ENCODE data around the gene HTT-AS. TPM values are rescaled to one million over a fixed set of nuclear protein-coding genes. Genes with fewer than 3 reads are reported as not detected.

HTT-AS gene
- total and polyA plus RNA-seq, 2 of the 8 experiments (the other 6 are each of a cell fraction or from before 2014, with no cell fraction given), result not detected

DNA sequence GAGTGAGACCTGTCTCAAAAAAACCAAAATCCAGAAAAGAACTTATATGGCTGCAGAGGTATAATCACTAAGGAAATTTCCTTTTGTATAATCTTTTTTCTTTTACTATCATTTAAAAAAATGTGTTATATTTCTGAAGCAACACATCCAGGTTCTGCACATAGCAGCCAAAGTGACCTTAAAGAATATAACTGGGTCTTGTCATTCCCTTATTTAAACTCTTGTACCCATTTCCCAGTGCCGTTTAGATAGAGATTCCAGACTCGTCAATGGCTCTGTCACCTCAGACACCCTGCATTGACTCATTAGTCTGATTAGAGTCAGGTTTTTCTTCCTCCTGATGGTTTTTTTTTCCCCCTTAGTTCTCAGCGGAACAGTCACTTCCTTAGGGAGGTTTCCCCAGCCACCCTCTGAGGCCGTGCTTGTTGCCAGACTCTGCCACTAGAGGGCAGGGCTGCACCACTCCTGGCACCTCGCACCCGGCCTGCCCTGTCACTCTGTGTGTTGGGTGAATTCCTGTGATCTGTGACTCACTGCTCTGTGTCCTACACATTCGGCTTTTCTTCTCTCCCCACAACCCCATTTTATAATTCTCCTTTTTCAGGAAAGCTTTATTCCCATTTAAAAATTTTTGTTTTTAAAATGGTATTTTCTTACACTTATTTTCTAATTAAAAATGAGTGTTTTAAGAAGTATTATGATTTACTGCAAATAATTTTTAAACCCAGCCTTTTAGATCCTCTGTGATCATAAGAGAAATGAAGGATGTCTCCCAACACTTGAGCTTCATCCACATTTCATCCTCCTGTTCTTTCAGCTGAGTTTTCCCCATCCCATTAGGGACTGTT is 32.2 kb upstream of the HTT-AS start:
- FAIRE-seq (peak; percentile 73), DNase-seq (ENCODE audit: low read depth in 1 of 2, low spot score in 2 of 2) (peak; percentile 62 to 96)
- H4K5ac ChIP-seq (ENCODE audit: insufficient read length, low read depth, low read length), result no peak overlapping the region
- no peak overlapping the region for H3K23ac ChIP-seq (ENCODE audit: insufficient read length)
- H3K14ac ChIP-seq (ENCODE audit: insufficient read length), result no peak overlapping the region
- H3K4ac ChIP-seq (replicated peaks; ENCODE audit: insufficient read length, low read depth, low read length), result no peak overlapping the region
- H2BK12ac ChIP-seq (ENCODE audit: low read depth, low read length), result no peak overlapping the region
- H2AFZ ChIP-seq (ENCODE audit: low read length), result no peak overlapping the region
- no peak overlapping the region for H3K4me2 ChIP-seq (ENCODE audit: insufficient read depth in 1 of 2, low read depth in 2 of 2, low read length in 2 of 2)
- no peak overlapping the region for H3K4me3 ChIP-seq (ENCODE audit: extremely low read depth in 1 of 4, insufficient read depth in 2 of 4, low read depth in 3 of 4, low read length in 4 of 4)
- ChIA-PET POLR2A (ENCODE audit: partially characterized antibody) (no interaction called here), CTCF (ENCODE audit: partially characterized antibody) (interaction anchor here (0.6 to 2.2 kb wide), 21 partner anchors 8 to 258 kb away, joined by 3 to 10 read pairs (median 3); partner anchors contain the start of gene MSANTD1)
- peaks cover 0 to 10% of the 10 kb centered on the region in 2 experiments; a peak in 2 of 4 replicates for H3K79me2 ChIP-seq (ENCODE audit: control insufficient read depth in 1 of 2, insufficient read depth in 2 of 2, low read length in 2 of 2)
- H3K18ac ChIP-seq (ENCODE audit: extremely low read depth, low read length), result no peak overlapping the region
- no peak overlapping the region for H3K9ac ChIP-seq (replicated peaks in 1 of 4; ENCODE audit: extremely low read depth in 1 of 4, low read depth in 3 of 4, low read length in 3 of 4)
- peaks cover 4 to 7% of the 10 kb centered on the region in 2 experiments for H4K20me1 ChIP-seq (replicated peaks in 1 of 2; ENCODE audit: control insufficient read depth in 1 of 2, insufficient read depth in 2 of 2, low read length in 2 of 2)
- H3K4me1 ChIP-seq (replicated peaks in 1 of 4; ENCODE audit: control insufficient read depth in 3 of 4, insufficient read depth in 4 of 4, low read length in 3 of 4), result no peaks in the 10 kb centered on the region
- peaks cover 19 to 44% (median 25%) of the 10 kb centered on the region in 4 experiments for H3K36me3 ChIP-seq (ENCODE audit: control insufficient read depth in 2 of 4, insufficient read depth in 4 of 4, low read length in 3 of 4)
- H3K27ac ChIP-seq (ENCODE audit: low read depth, low read length), result no peak overlapping the region
- H2BK5ac ChIP-seq (ENCODE audit: low read depth, low read length), result no peak overlapping the region
- H2AK5ac ChIP-seq (ENCODE audit: low read depth, low read length), result no peak overlapping the region
- H3K79me1 ChIP-seq (ENCODE audit: low read depth, low read length), result peaks cover 8% of the 10 kb centered on the region
- no peaks in the 10 kb centered on the region for H3K9me3 ChIP-seq (ENCODE audit: insufficient read depth in 2 of 2, low read depth in 1 of 2, low read length in 1 of 2)
- H3K23me2 ChIP-seq (ENCODE audit: low read depth, low read length), result no peaks in the 10 kb centered on the region
- no peaks in the 10 kb centered on the region for H3K27me3 ChIP-seq (replicated peaks in 1 of 4; ENCODE audit: control insufficient read depth in 3 of 4, extremely low read depth in 1 of 4, insufficient read depth in 3 of 4, low read length in 3 of 4)
- 33% methylated on average over 7 of the region's 7 CpGs; no CpG with 5 or more reads in 1 of the 2 experiments for WGBS, 2 experiments (ENCODE audit: extremely low coverage in 1 of 2, insufficient coverage in 1 of 2, insufficient read length in 1 of 2, insufficient replicate concordance in 2 of 2, low coverage in 1 of 2, low lambda C conversion rate in 2 of 2, missing lambda C conversion rate in 1 of 2)
- no peak overlapping the region for H2BK15ac ChIP-seq (ENCODE audit: low read length)
- no peak overlapping the region for H3K56ac ChIP-seq (replicated peaks; ENCODE audit: insufficient read length, low read depth, low read length)
- no peak overlapping the region for H4K91ac ChIP-seq (replicated peaks; ENCODE audit: insufficient read length, low read length)
- H2BK20ac ChIP-seq (ENCODE audit: low read length), result no peak overlapping the region
- no peak overlapping the region for H2BK120ac ChIP-seq (replicated peaks; ENCODE audit: low read depth, low read length)
- no peak overlapping the region for H4K8ac ChIP-seq (ENCODE audit: extremely low read depth, insufficient read depth, low read length)
- TF ChIP-seq SIN3A (conservative IDR thresholded peaks at IDR 0.05 in 1 of 2, IDR thresholded peaks at IDR 0.05 in 1 of 2; ENCODE audit: low read depth in 1 of 2, low read length in 2 of 2) (peak in 1 of 2 experiments; percentile 52; a peak in 1 of 4 replicates), GABPA (IDR thresholded peaks at IDR 0.05; ENCODE audit: borderline replicate concordance, insufficient read depth, low read length) (peak; percentile 29; the same call in 1 of the 2 replicates), CREB1 (IDR thresholded peaks at IDR 0.05) (peak; percentile 13; the same call in 1 of the 2 replicates), CEBPB (IDR thresholded peaks at IDR 0.05; ENCODE audit: low read depth, low read length) (no peak), JUN (IDR thresholded peaks at IDR 0.05; ENCODE audit: low read depth, low read length) (0 out of 2 replicates have a peak, but pooled peaks have one; percentile 14), SAP30 (IDR thresholded peaks at IDR 0.05; ENCODE audit: insufficient read depth, insufficient replicate concordance, low read length) (no peak)
- TF ChIP-seq, protein P1, sequence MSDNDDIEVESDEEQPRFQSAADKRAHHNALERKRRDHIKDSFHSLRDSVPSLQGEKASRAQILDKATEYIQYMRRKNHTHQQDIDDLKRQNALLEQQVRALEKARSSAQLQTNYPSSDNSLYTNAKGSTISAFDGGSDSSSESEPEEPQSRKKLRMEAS (IDR thresholded peaks at IDR 0.05), result peak; percentile 54
- TF ChIP-seq, protein P2, sequence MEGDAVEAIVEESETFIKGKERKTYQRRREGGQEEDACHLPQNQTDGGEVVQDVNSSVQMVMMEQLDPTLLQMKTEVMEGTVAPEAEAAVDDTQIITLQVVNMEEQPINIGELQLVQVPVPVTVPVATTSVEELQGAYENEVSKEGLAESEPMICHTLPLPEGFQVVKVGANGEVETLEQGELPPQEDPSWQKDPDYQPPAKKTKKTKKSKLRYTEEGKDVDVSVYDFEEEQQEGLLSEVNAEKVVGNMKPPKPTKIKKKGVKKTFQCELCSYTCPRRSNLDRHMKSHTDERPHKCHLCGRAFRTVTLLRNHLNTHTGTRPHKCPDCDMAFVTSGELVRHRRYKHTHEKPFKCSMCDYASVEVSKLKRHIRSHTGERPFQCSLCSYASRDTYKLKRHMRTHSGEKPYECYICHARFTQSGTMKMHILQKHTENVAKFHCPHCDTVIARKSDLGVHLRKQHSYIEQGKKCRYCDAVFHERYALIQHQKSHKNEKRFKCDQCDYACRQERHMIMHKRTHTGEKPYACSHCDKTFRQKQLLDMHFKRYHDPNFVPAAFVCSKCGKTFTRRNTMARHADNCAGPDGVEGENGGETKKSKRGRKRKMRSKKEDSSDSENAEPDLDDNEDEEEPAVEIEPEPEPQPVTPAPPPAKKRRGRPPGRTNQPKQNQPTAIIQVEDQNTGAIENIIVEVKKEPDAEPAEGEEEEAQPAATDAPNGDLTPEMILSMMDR (IDR thresholded peaks at IDR 0.05; ENCODE audit: control extremely low read depth in 1 of 3, insufficient read depth in 1 of 3, low read depth in 1 of 3, low read length in 3 of 3), result peak; percentile 90 to 99 (median 98)
